Caco-2 (cell line): ENCODE results near the gene RHOBTB1. TPM values are rescaled to one million over a fixed set of nuclear protein-coding genes. Genes with fewer than 3 reads are reported as not detected.

Experiments
- BruUV-seq: library from RNA; stranded (reverse); fragments of 400-500 nt; replicated peaks from 2 replicates; lab custom pipeline; 2021; lab: Mats Ljungman, UMichigan
- CTCF ChIA-PET: fragments of 300-600 bp; sonication (Branson Sonifier 250); formaldehyde crosslinking; loops from one replicate; lab custom pipeline; 2022; ENCODE audit warnings: antibody characterized with exemption; lab: Charles Lee
- POLR2A ChIA-PET: fragments of 300-600 bp; sonication (Branson Sonifier 250); formaldehyde crosslinking; loops from one replicate; lab custom pipeline; 2022; ENCODE audit warnings: antibody characterized with exemption; lab: Charles Lee
- DNase-seq, 2 experiments: peaks; one replicate each; pipeline versions ENCODE4 v3.0.0 to v3.0.0-alpha.2; 2020 to 2022
- H3K27me3 ChIP-seq: replicated peaks from 2 replicates; pipeline ENCODE4 v1.6.0; 2011; ENCODE audit warnings: low read length; ENCODE audit not compliant: control insufficient read depth, insufficient read depth
- H3K36me3 ChIP-seq: 2 replicates; pipeline ENCODE4 v1.5.1; 2011; ENCODE audit warnings: low read length; ENCODE audit not compliant: control insufficient read depth, insufficient read depth
- H3K4me1 ChIP-seq: fragments of 250-450 bp; sonication (Bioruptor Pico); 2 replicates; pipeline ENCODE4 v1.5.1; 2020; ENCODE audit warnings: mild to moderate bottlenecking
- H3K4me3 ChIP-seq: 2 replicates; pipeline ENCODE4 v1.5.1; 2011; ENCODE audit warnings: low read depth, mild to moderate bottlenecking, control low read depth, low read length
- H3K9me3 ChIP-seq: fragments of 250-450 bp; sonication (Bioruptor Pico); 2 replicates; pipeline ENCODE4 v1.5.1; 2020; ENCODE audit warnings: mild to moderate bottlenecking, moderate library complexity
- H3K27ac Mint-ChIP-seq: one replicate; pipeline ENCODE4 v1.8.0; 2022; ENCODE audit warnings: mixed read lengths; ENCODE audit not compliant: unreplicated experiment
- H3K27me3 Mint-ChIP-seq: one replicate; pipeline ENCODE4 v1.8.0; 2022; ENCODE audit warnings: mixed read lengths; ENCODE audit not compliant: insufficient read depth, unreplicated experiment
- H3K36me3 Mint-ChIP-seq: one replicate; pipeline ENCODE4 v1.8.0; 2022; ENCODE audit warnings: mild to moderate bottlenecking, mixed read lengths; ENCODE audit not compliant: insufficient read depth, unreplicated experiment
- H3K4me1 Mint-ChIP-seq: one replicate; pipeline ENCODE4 v1.8.0; 2022; ENCODE audit warnings: low read depth, mixed read lengths; ENCODE audit not compliant: unreplicated experiment
- H3K4me3 Mint-ChIP-seq: one replicate; pipeline ENCODE4 v1.8.0; 2022; ENCODE audit warnings: mild to moderate bottlenecking, moderate library complexity, mixed read lengths; ENCODE audit not compliant: unreplicated experiment
- H3K9me3 Mint-ChIP-seq: one replicate; pipeline ENCODE4 v1.8.0; 2022; ENCODE audit warnings: mixed read lengths; ENCODE audit not compliant: unreplicated experiment
- CTCF ChIP-seq, 2 experiments: fragments of 200-600 bp in 1 of 2; IDR thresholded peaks; 1 replicate in 1 of 2; 2 replicates in 1 of 2; pipeline versions ENCODE4 v1.5.1 to v1.8.0; 2011 to 2022; ENCODE audit warnings: antibody characterized with exemption in 1 of 2, control low read depth in 1 of 2, inconsistent platforms in 1 of 2, low read depth in 1 of 2, low read length in 1 of 2, mild to moderate bottlenecking in 1 of 2, moderate library complexity in 1 of 2; ENCODE audit not compliant: insufficient read depth in 1 of 2, severe bottlenecking in 1 of 2, unreplicated experiment in 1 of 2
- intact Hi-C: fragments of 100-400 bp; cut with micrococcal nuclease; formaldehyde crosslinking; loops from one replicate; pipeline ENCODE4 v1.10.0; 2022; ENCODE audit not compliant: unreplicated experiment
- total RNA-seq: library from RNA; stranded (reverse); gene quantifications from 2 replicates; pipeline ENCODE4 v1.2.3, GENCODE V29; 2022

The RHOBTB1 gene
- total RNA-seq, 1 experiment from 2014 or later, result 19.9 TPM

GRCh38 chr10:60913071-60913470 is 30.9 kb downstream of the RHOBTB1 start:
- no TSS peak for BruUV-seq
- H3K9me3 ChIP-seq, result no peaks in the 10 kb centered on the region
- Mint-ChIP-seq H3K4me3 (no peak overlapping the region), H3K27ac (no peak overlapping the region), H3K27me3 (no peaks in the 10 kb centered on the region), H3K4me1 (no peaks in the 10 kb centered on the region), H3K9me3 (no peaks in the 10 kb centered on the region), H3K36me3 (no peaks in the 10 kb centered on the region)
- H3K36me3 ChIP-seq, result no peaks in the 10 kb centered on the region
- CTCF ChIA-PET, result no interaction called here
- TF ChIP-seq CTCF (IDR thresholded peaks at IDR 0.05; ENCODE audit: insufficient read depth in 1 of 2, low read depth in 1 of 2, low read length in 1 of 2, severe bottlenecking in 1 of 2, unreplicated experiment in 1 of 2), result no peak
- POLR2A ChIA-PET, result no interaction called here
- DNase-seq, result no peak
- no peaks in the 10 kb centered on the region for H3K27me3 ChIP-seq
- no peak overlapping the region for H3K4me3 ChIP-seq
- intact Hi-C loops, result no loop called here
- no peaks in the 10 kb centered on the region for H3K4me1 ChIP-seq

- intact Hi-C loops, result no loop called here
- POLR2A ChIA-PET, result no interaction called here
- Histone ChIP-seq H3K9me3 (no peaks in the 10 kb centered on the region), H3K36me3 (no peaks in the 10 kb centered on the region), H3K27me3 (no peaks in the 10 kb centered on the region), H3K4me3 (no peak overlapping the region), H3K4me1 (no peaks in the 10 kb centered on the region)
- Mint-ChIP-seq H3K27me3 (no peaks in the 10 kb centered on the region), H3K4me1 (no peaks in the 10 kb centered on the region), H3K9me3 (no peaks in the 10 kb centered on the region), H3K27ac (no peak overlapping the region), H3K4me3 (no peak overlapping the region), H3K36me3 (no peaks in the 10 kb centered on the region)
- TF ChIP-seq CTCF (IDR thresholded peaks at IDR 0.05; ENCODE audit: insufficient read depth in 1 of 2, low read depth in 1 of 2, low read length in 1 of 2, severe bottlenecking in 1 of 2, unreplicated experiment in 1 of 2), result no peak
- DNase-seq, result no peak
- no TSS peak for BruUV-seq
- CTCF ChIA-PET, result no interaction called here
These were observed 32.3 kb downstream of the RHOBTB1 start for GRCh38 chr10:60911715-60912114.

GRCh38 chr10:60911216-60911615 is 32.8 kb downstream of the RHOBTB1 start:
- no peaks in the 10 kb centered on the region for H3K4me1 Mint-ChIP-seq
- Histone ChIP-seq H3K4me3 (no peak overlapping the region), H3K36me3 (no peaks in the 10 kb centered on the region), H3K27me3 (no peaks in the 10 kb centered on the region), H3K4me1 (no peaks in the 10 kb centered on the region), H3K9me3 (no peaks in the 10 kb centered on the region)
- no peaks in the 10 kb centered on the region for H3K36me3 Mint-ChIP-seq
- intact Hi-C loops, result no loop called here
- H3K9me3 Mint-ChIP-seq, result no peaks in the 10 kb centered on the region
- TF ChIP-seq CTCF (IDR thresholded peaks at IDR 0.05; ENCODE audit: insufficient read depth in 1 of 2, low read depth in 1 of 2, low read length in 1 of 2, severe bottlenecking in 1 of 2, unreplicated experiment in 1 of 2), result no peak
- H3K4me3 Mint-ChIP-seq, result no peak overlapping the region
- ChIA-PET CTCF (no interaction called here), POLR2A (no interaction called here)
- DNase-seq, result no peak
- BruUV-seq, result no TSS peak
- H3K27me3 Mint-ChIP-seq, result no peaks in the 10 kb centered on the region
- no peak overlapping the region for H3K27ac Mint-ChIP-seq
